Suppressor macrophage treated with lipopolysaccharide for 1 hour (primary cell): Measurements from ENCODE around the gene ANKK1.

Experiments used
- DNase-seq, 3 donors: peaks; one replicate each; pipeline ENCODE4 v3.0.0-alpha.2; 2020 to 2022

The ANKK1 gene

GRCh38 chr11:113382121-113382520 lies 5.5 kb upstream of the ANKK1 start:
- no peak for DNase-seq

GRCh38 chr11:113384551-113384950 lies 3.0 kb upstream of the ANKK1 start:
- DNase-seq: no peak

- no peak for DNase-seq
These were observed 1.8 kb upstream of the ANKK1 start for GRCh38 chr11:113385749-113386148.

- DNase-seq: no peak
These were observed 713 bp upstream of the ANKK1 start for GRCh38 chr11:113386866-113387265.

- no peak for DNase-seq
These were observed 1.7 kb downstream of the ANKK1 start for GRCh38 chr11:113389272-113389671.

- no peak for DNase-seq
These were observed 4.8 kb downstream of the ANKK1 start for GRCh38 chr11:113392236-113392921.

GRCh38 chr11:113393501-113393985 lies 6.0 kb downstream of the ANKK1 start:
- DNase-seq: no peak

GRCh38 chr11:113394919-113395318 lies 7.3 kb downstream of the ANKK1 start:
- DNase-seq: no peak

- no peak for DNase-seq
These were observed 8.3 kb downstream of the ANKK1 start for GRCh38 chr11:113395782-113396336.

GRCh38 chr11:113396690-113397089 lies 9.1 kb downstream of the ANKK1 start:
- DNase-seq: no peak

- DNase-seq: no peak
These were observed 9.6 kb downstream of the ANKK1 start for GRCh38 chr11:113397212-113397611.

GRCh38 chr11:113397821-113398220 lies 10.2 kb downstream of the ANKK1 start:
- DNase-seq: no peak

GRCh38 chr11:113398669-113399430 lies 11.3 kb downstream of the ANKK1 start:
- no peak for DNase-seq

GRCh38 chr11:113400631-113401230 lies 13.2 kb downstream of the ANKK1 start:
- DNase-seq: no peak

- peak; percentile 17 to 32 (median 31) for DNase-seq
These were observed 14.1 kb downstream of the ANKK1 start for GRCh38 chr11:113401718-113402117.

- no peak for DNase-seq
These were observed 17.4 kb downstream of the ANKK1 start for GRCh38 chr11:113404859-113405430.

- DNase-seq: no peak
These were observed 18.3 kb downstream of the ANKK1 start for GRCh38 chr11:113405724-113406478.

GRCh38 chr11:113407163-113407562 lies 19.6 kb downstream of the ANKK1 start:
- DNase-seq: no peak

- DNase-seq: no peak
These were observed 20.6 kb downstream of the ANKK1 start for GRCh38 chr11:113408206-113408605.

GRCh38 chr11:113408887-113409286 lies 21.3 kb downstream of the ANKK1 start:
- DNase-seq: no peak

GRCh38 chr11:113409526-113409925 lies 21.9 kb downstream of the ANKK1 start:
- DNase-seq: no peak

- DNase-seq: no peak
These were observed 23.0 kb downstream of the ANKK1 start for GRCh38 chr11:113410414-113411135.
